MM.1S (cell line): ENCODE results near the gene C1orf56.

Experiments used
- EZH2 ChIP-seq: fragments of 300-600 bp; sonication (generic); optimal IDR thresholded peaks from 2 replicates; pipeline ENCODE3; 2017; ENCODE audit warnings: low read depth, mild to moderate bottlenecking, antibody characterized with exemption, low read length, mixed read lengths
- TF ChIP-seq, protein P1 (sequence below): fragments of 300-600 bp; sonication (generic); IDR thresholded peaks from 2 replicates; pipeline ENCODE4 v1.5.1; 2016; ENCODE audit warnings: antibody characterized with exemption, low read length, mixed read lengths

DNA sequence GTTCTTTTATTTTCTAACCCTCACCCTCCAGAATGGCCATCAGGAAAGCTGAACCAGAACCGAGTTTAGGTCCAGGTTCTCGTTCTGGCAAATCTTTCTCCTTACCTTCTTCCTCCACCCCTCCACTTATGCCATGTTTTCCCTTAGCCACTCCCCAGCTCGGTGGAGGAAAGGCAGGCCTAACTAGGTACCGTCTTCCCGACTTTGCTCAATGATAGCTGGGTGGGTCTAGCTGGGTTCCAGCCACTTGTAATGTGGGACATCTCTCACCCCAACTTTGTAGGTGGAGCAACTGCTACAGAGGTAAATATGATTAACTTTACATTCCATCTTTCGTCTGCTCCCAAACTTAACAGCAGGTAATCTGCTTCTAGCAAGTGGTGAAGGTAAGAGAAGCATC is 10.5 kb upstream of the C1orf56 start:
- no peak for TF ChIP-seq EZH2
- TF ChIP-seq, protein P1, sequence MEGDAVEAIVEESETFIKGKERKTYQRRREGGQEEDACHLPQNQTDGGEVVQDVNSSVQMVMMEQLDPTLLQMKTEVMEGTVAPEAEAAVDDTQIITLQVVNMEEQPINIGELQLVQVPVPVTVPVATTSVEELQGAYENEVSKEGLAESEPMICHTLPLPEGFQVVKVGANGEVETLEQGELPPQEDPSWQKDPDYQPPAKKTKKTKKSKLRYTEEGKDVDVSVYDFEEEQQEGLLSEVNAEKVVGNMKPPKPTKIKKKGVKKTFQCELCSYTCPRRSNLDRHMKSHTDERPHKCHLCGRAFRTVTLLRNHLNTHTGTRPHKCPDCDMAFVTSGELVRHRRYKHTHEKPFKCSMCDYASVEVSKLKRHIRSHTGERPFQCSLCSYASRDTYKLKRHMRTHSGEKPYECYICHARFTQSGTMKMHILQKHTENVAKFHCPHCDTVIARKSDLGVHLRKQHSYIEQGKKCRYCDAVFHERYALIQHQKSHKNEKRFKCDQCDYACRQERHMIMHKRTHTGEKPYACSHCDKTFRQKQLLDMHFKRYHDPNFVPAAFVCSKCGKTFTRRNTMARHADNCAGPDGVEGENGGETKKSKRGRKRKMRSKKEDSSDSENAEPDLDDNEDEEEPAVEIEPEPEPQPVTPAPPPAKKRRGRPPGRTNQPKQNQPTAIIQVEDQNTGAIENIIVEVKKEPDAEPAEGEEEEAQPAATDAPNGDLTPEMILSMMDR, result no peak
